HG02981 (cell line): Measurements from ENCODE around the gene ADARB2.

Source experiments
- ATAC-seq: cut with Tn5 transposase; IDR thresholded peaks from one replicate; pipeline ENCODE4 v1.9.1; 2021; ENCODE audit warnings: mild to moderate bottlenecking, moderate library complexity; ENCODE audit not compliant: unreplicated experiment

ADARB2 gene

DNA sequence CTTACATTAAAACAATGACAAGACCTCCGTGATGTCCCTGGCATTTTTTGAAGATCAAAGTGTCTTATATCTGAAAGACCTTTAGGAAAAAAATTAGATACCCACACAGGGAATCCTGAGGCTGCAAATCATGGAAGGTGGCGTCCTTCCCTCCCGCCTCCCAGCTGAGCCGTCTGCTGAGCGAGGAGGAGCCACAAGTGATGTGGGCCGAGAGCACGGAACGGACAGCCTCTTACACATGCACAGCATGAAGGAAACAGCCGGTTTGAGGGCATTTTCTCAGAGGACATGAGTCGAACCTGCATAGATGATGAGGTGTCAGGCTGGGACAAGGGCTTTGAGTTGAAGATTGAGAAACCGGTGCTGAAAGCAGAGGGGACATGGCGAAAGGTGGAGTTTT lies 163.3 kb downstream of the ADARB2 start:
- ATAC-seq = no peak

DNA sequence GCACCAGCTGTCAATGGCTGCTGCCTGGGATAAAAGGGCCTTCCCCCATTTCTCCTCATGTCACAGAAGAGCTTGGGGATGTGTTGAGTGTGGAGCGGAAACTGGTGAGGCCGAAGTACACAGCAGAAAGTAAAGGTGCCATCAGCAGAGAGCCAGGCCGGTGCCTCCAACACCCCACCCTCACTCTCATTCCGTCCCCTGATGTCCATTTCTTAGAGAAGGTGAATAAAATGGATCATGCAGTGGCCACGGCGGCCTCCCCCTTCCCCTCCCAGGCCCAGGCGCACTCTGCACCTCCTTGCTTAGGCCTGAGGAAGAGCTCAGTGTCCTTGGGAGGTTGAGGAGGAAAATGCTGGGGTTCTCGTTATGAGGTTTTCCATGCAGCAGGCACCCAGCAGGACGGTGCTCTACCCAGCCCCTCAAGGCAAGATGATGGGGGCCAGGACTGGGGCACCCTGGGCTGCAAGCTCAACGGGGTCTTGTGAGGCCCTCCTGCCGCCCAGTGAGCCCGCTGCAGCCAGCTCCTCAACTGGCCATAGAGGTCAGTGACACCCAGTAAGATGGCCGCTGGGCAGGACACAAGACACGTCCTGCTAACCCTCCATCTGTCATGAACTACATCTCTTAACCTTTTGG lies 163.9 kb downstream of the ADARB2 start:
- ATAC-seq = no peak

DNA sequence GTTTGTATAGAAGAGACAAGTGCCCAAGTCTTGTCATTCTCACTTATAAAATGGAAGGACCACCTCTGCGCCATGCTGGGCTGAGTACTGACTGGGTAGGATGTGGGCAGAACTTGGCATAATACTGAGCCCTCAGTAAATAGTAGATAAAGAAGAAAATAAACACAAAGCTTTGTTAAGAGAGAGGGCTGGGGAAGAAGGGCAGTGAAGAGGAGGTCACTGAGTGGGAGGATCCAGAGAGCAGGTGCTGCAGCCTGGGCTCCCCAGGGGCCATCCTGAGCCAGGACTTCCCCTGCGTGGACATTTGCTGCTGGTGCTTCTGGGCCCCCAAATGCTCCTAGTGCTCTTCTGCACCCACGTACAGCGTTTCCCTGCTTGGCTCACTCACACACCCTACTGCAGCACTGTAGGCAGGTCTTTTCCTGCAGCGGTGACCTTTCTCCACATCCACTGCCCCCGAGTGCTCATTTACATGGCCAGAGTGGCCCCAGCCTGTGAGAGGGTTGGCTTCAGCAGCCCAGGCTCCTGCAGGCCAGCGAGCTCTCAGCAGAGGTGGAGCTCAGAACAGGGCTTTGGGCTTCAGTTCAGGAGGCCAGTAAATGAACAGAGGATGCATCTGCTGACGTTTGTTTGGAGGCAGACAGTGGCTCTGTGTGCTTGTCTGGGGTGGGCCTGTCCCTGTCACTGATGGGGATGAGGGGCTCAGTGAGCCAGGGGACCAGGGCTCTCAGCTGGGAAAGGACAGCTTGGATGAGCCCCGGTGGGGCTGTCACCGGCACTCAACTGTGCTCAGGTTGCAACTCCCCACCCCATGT lies 164.6 kb downstream of the ADARB2 start:
- no peak for ATAC-seq

DNA sequence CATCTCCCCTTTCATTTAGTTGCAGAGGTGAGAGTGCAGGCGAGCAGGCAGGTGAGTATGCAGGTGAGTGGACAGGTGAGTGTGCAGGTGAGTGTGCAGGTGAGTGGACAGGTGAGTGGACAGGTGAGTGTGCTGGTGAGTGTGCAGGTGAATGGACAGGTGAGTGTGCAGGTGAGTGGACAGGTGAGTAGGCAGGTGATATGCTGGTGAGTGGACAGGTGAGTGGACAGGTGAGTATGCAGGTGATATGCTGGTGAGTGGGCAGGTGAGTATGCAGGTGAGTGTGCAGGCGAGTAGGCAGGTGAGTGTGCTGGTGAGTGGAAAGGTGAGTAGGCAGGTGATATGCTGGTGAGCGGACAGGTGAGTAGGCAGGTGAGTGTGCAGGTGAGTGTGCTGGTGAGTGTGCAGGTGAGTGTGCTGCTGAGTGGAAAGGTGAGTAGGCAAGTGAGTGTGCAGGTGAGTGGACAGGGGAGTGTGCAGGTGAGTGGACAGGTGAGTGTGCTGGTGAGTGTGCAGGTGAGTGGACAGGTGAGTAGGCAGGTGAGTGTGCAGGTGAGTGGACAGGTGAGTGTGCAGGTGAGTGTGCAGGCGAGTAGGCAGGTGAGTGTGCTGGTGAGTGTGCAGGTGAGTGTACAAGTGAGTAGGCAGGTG lies 165.6 kb downstream of the ADARB2 start:
- ATAC-seq = no peak

DNA sequence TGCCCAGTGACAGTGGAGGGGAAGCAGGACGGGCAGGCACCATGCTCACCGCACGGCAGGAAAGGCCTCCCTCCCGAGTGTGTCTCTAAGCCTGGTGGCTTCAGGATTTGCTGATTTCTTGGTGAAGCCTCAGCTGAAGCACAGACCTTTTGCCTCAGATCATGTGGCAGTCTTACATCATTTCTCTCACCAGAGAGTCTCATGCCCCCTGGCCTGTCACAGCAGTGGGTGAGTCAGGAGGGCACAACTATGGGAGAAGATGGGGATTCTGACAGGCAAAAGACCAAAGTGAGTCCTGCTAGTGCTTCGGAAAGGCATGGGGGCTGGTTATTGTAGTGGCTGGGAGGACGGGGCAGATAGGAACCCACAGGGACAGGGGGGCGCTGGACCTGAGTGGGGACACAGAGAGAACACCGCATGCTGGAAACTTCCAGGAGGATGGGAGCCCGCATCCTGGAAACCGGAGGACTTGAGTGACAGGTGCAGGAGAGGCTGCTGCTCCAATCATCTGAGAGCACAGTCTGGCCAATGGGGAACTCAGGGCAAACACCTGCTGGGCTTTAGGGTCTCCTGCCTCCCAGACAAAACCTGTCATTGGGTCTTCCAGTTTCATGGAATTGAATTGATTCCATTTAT lies 166.8 kb downstream of the ADARB2 start:
- ATAC-seq = no peak

DNA sequence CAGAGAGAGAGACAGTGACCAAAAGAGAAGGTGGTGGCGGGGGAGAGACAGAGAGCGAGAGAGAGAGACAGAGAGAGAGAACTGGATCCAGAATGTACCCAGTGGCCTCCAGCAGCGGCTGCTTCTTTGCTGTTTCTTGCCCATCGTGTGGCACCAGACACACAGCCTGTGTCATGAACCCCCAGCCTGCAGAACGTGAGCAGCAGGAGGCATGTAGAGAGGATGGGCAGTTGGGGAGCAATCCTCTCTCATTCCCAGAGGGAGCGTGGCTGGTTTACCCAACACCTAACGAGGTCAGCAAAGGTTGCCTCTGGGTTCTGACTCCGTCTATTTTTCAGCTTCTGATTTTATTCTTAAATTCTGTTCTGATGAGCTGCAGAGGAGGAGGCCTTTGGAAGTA lies 168.1 kb downstream of the ADARB2 start:
- ATAC-seq = no peak

DNA sequence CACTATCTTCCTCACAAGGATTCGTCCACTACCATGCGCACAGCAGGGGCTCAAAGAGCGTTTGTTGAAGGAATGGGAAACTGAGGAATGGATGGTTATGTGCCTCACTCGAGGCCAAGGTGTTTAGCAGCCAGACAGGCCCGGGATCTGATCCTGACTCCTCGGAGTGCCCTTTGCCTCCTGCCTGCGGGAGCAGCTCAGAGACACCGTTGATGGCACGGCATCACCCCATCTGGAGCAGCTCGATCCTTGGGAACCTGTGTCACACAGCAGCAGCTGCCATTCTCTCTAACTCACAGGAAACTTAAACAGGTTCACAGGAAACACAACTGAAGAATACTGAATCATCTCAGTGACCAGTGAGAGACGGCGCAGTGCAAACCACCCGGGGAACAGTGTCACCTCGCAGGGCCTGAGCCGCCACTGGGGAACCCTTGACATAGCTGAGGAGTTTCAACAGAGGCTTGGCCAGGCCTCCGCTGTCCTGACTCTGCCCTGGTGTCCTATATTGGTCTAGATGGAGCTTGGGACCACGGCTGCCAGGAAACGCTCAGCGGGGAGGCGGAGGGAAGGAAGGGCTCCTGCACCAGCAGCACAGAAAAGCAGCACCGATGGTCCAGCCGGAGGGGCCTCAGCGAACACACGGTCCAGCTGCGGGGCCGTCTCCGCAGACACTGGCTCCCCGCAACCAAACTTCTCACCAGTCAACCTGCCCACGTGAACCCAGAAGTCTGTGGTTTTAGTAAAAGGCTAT lies 169.4 kb downstream of the ADARB2 start:
- ATAC-seq = no peak

DNA sequence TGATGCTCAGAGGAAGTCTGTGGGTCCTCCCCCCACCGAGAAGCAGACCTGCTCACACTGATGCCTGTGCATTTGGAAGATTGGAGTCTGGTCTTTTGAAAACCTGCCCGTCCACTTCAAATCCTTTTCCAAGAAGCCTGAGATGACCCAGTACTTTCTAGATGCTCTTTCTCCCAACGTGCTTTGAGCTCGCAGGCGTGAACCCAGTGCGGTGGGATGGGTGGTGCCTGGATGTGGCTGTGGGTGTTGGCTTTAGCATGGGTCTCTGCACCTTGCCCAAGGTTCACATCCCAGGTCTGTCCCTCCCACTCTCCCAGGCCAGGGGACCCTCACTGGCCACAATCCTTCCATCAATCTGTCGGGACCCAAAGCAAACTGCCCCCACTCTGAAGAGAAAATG lies 170.2 kb downstream of the ADARB2 start:
- ATAC-seq = no peak

DNA sequence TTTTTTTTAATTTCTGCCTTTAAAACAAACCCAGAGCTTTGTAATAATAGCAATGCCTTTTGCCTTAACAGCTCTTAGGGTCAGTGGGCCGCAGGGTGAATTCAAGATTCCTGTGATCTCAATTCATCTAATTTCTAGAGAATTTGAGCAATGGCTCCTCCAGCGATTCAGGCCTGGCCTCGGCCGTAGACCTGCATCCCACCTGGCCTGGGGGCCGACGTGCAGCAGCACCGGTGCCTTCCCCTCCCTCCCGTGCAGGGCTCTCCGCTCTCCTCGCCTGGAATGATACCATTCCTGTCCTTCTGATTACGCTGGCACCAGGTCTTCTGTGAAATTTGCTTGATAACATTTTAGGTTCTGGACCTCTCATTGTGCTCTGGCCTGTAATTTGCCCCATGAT lies 172.5 kb downstream of the ADARB2 start:
- no peak for ATAC-seq

DNA sequence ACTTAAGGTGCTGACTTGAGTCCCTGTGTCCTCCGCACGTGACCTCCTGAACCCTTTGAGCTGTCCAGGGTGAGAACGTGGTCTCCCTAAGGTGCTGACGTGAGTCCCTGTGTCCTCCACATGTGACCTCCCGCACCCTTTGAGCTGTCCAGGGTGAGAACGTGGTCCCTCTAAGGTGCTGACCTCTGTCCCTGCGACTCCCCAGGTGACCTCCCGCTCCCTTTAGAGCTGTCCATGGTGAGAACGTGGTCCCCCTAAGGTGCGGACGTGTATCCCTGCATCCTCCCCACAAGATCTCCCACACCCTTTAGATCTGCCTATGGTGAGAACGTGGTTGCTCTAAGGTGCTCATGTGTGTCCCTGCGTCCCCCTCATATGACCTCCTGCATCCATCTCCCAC lies 174.3 kb downstream of the ADARB2 start:
- ATAC-seq = no peak

DNA sequence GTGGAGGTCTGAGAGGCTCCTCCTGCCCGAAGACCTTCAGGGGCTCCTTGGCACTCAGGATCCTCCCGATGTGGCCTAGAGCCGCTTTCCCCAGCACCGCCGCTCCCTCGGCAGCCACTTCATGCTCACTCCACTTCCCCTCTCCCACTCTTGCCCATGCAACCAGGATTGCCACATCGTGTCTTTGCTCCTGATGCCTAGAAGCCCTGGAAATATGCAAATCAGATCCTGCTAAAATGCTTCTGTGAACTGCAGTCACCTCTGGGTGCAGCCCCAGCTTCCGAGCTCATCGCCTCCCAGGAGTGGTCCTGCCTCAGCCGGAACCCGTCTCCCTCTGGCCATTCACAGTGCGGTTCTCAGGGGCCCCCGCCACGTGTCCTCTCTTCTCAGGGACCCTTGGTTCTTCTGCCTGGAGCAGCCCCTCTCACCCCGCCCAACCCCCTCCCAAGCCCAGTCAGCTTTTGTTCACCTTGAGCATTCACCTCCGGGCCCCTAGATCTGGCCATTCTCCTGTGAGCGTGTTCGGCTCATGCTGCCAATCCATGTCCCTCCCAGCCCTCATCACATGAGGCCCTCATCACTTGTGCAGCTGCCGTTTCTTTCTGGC lies 175.5 kb downstream of the ADARB2 start:
- ATAC-seq = no peak

DNA sequence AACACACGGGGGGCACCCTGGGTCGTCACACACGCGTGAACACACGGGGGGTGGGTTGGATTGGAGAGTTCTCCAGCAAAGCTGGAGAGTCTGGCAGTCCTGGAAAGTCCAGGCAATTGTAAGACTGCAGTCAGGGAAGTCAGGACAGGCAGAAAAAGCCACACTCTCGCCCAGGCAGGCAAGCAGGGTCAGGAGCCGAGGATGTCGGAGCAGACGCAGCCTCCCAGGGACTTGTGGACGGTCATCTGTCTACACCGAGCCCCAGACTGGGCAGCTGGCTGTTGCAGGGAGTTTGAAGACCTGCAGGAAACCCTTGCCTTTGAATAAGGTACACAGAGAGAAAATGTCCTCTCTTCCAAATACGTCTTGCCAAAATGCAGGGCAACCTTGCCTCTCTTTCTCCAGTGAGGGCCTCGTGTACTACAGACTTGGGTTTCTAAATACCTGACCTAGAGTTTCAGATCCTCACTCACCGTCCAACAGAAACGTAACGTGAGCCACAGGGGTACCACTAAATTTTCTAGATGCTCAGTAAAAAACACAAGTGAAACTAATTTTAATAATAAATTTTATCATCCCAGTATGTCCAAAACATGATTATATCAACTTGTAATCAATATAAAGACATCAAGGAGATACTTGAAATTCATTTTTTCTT lies 176.7 kb downstream of the ADARB2 start:
- no peak for ATAC-seq

DNA sequence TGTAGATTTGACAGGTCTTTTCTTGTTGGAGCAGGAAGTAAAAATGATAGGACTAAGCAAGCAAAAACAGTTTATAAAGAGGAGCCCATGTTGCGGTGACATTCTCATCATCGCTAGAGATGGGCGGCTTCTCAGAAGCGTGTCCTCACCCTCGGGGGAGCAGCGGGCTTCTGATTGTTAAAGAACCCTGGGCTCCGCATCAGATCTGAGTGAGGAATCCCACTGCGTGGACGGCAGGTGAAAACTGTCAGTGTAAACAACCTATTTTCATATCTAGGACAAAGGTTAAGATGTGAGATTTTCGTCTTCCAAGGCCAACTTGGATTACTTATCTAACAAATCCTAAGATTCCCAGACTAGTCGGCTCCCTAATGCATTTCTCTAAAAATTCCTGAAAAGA lies 177.6 kb downstream of the ADARB2 start:
- ATAC-seq = no peak

DNA sequence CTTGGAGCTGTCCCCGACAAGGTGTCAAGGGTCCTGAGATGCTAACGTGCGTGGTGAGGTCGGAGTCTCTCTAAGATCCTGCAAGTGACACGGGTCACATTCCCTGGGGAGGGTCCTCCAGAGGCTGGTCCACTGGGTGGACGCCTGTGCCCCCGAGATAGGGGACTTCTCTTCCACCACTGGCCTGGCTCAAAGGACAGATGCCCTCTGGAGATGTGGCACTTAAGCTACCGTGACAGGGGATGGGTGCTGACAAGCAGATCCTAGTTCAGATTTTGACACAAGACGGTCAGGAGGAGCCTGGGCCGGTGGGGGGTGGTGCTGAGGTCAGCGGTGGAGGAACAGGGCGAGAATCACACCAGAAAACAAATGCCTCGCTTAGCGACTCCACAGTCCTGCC lies 178.0 kb downstream of the ADARB2 start:
- ATAC-seq = no peak

DNA sequence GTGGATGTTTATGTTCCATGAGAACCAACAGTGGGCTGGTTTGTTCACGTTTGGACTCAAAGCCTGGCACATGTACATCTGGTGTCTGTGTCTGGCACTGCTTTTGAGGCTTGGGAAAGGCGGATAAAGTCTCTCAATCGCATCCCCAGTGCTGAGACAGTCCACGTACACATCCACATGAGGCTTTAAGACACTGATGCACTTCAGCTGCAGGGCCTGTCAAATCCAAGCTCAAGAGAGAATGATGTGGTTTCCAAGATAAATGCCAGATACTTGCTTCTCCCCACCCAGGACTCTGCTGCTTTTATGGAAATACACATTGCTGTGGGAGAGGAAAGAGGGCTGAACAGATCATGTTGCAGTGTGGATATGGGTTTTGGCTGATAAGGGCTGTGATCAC lies 178.4 kb downstream of the ADARB2 start:
- ATAC-seq = no peak

DNA sequence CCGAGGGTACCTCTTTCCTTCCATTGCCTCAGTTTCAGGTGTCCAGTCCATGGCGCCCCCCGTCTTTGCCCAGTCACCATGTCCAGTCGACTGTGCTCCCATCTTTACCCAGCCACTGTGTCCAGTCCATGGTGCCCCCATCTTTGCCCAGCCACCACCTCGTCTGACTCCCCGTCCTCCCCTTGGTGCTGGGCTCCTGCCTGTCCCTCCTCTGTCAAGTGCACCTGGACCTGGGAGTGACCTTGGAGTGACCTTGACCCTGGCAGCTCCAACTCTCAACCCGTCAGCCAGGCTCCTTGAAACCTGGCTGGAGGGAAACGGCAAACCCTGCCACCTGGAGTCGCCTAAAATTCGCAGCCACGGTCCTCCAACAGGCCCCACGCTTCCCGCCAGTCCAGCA lies 180.2 kb downstream of the ADARB2 start:
- ATAC-seq = no peak

DNA sequence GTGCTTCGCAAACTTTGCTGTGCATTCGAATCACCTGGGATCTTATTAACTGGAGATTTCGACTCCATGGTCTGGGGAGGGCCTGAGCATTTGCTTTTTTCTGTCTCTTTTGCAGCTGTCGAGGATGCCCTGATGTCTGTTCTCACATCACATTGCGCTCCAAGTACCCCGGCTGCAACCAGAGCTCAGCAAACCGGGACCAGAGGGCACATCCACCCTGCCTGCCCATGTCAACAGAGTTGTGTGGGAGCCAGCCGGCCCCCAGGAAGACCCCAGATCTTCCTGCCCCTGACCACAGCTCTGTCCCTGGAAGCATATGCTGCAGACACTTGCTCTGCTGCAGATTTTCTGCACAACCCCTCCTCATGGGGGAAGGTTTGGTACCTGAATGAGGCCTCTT lies 180.8 kb downstream of the ADARB2 start:
- no peak for ATAC-seq

DNA sequence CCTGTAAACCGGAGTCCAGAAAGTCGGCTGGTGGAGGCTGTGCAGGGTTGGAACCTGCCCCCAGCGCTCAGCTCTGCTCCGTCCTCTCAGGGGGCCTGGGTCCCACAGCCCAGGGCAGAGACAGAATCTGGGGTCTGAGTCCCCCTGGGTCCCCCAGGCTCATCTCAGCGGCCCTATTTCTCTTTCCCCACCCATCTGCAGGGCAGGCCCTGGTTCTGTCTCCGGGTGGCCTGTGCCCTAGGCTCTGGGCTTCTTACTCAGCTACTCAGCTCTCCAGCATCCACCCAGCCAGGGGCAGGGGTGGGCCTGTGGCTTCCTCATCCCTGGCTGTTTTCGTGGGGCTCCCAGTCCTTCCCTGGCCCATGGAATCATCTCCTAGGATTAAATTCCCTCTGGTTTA lies 183.4 kb downstream of the ADARB2 start:
- ATAC-seq = no peak

DNA sequence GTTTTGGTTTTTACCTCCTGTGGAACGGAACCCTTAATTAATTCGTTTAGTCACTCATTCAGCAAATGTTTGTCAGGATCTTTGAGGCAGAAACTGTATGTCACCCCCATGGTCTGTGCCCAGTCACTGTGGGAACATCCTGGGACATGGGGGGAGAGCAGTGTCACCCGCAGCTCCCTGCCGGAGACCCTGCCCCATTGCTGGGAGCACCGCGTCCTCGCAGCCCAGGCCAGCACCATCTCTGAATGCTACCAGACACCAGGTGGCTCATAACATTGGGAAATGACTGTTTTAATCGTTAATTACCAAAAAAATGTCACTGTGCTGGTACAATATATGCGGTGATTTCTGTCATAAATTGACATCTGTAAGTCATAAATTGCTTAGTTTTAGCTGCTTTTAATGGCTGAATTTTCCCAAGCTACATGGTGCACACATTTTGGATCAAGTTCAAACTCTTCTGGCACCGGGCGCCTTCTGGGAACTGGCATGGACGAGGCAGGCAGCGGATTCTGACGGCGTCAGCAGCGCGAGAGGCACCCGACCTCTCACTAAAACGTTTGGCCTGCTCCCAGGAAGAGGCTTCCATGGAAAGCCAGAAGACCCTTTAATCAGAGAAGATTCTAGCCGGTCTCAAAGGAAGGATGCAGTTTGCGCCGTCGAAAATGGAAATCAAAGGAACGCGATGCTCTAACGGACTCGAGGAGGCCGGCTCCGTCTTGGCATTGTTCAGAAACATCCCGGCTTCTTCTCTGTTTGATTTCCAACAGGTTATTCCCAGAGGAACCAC lies 184.2 kb downstream of the ADARB2 start:
- ATAC-seq = no peak
